ENCODE measurements around the gene COA8. TPM values are rescaled to one million over a fixed set of nuclear protein-coding genes. Genes with fewer than 3 reads are reported as not detected.
A peak's percentile ranks its signal among the peaks of the same experiment; 100 is the strongest.

The COA8 gene
- total and polyA plus RNA-seq, 2 of the 13 experiments (the other 11 are each of a cell fraction or from before 2014, with no cell fraction given): 10.9 to 25.1 TPM

GRCh38 chr14:103563844-103564505, 1.2 kb downstream of the COA8 start:
- WGBS (ENCODE audit: low lambda C conversion rate): 9% methylated on average over 21 of the region's 21 CpGs
- peak overlapping the region; percentile 83 for H3K4me2 ChIP-seq (ENCODE audit: low read depth, low read length)
- in situ Hi-C loops (cut with HindIII; ENCODE audit: extremely low pct_ligation_motif_present, low pct_unique_long_range_greater_than_20kb): no loop called here
- intact Hi-C loops (cut with micrococcal nuclease; ENCODE audit: unreplicated experiment): no loop called here
- no peaks in the 10 kb centered on the region for H3K9me3 ChIP-seq (ENCODE audit: low read length)
- H3K27ac ChIP-seq (ENCODE audit: extremely low read length, insufficient read depth, low read length): peak overlapping the region; percentile 88
- H2AFZ ChIP-seq (ENCODE audit: low read length): no peak overlapping the region
- FAIRE-seq (peak; percentile 34), DNase-seq (ENCODE audit: low spot score) (no peak), ATAC-seq (no peak)
- ChIA-PET POLR2A (interaction anchor here (0.6 to 1.0 kb wide), 2 partner anchors 14 to 286 kb away, joined by 3 read pairs; no protein-coding TSS in a partner anchor), CTCF (ENCODE audit: low intra/inter-chr PET ratio, low total read pairs) (no interaction called here)
- H3K4me1 ChIP-seq (ENCODE audit: insufficient read depth, low read length): peaks cover 37% of the 10 kb centered on the region
- peaks cover 14% of the 10 kb centered on the region; the same call in 1 of the 2 replicates for H4K20me1 ChIP-seq (ENCODE audit: insufficient read depth, low read length)
- H3K36me3 ChIP-seq (replicated peaks in 1 of 2; ENCODE audit: control insufficient read depth in 1 of 2, insufficient read depth in 2 of 2, low read length in 2 of 2): peaks cover 7 to 22% of the 10 kb centered on the region in 2 experiments; a peak in 3 of 5 replicates
- H3K4me3 ChIP-seq (replicated peaks in 1 of 3; ENCODE audit: insufficient read depth in 1 of 3, low read depth in 2 of 3, low read length in 3 of 3): peak overlapping the region; percentile 81 to 100 (median 92)
- TF ChIP-seq PBX2 (CRISPR knock-in tag; IDR thresholded peaks at IDR 0.05) (no peak), HNF4A (CRISPR knock-in tag; IDR thresholded peaks at IDR 0.05) (no peak), MYPOP (CRISPR knock-in tag; IDR thresholded peaks at IDR 0.05) (no peak), ZNF460 (CRISPR knock-in tag; IDR thresholded peaks at IDR 0.05; ENCODE audit: borderline replicate concordance) (peak; percentile 60; the same call in 1 of the 2 replicates)
- H3K9ac ChIP-seq (ENCODE audit: insufficient read depth, low read depth, low read length): peak overlapping the region; percentile 91
- peaks cover 72% of the 10 kb centered on the region for H3K79me2 ChIP-seq (ENCODE audit: insufficient read depth, low read length)
- no TSS peak for BruUV-seq (replicated peaks)
- peaks cover 0 to 3% of the 10 kb centered on the region in 2 experiments; a peak in 1 of 5 replicates for H3K27me3 ChIP-seq (ENCODE audit: control insufficient read depth in 1 of 2, insufficient read depth in 2 of 2, low read length in 2 of 2)

GRCh38 chr14:103568952-103569351, 6.2 kb downstream of the COA8 start:
- Histone ChIP-seq H3K27me3 (ENCODE audit: control insufficient read depth in 1 of 2, insufficient read depth in 2 of 2, low read length in 2 of 2) (no peaks in the 10 kb centered on the region), H3K27ac (ENCODE audit: extremely low read length, insufficient read depth, low read length) (no peak overlapping the region), H2AFZ (ENCODE audit: low read length) (no peak overlapping the region), H3K9ac (ENCODE audit: insufficient read depth, low read depth, low read length) (no peak overlapping the region), H3K4me3 (replicated peaks in 1 of 3; ENCODE audit: insufficient read depth in 1 of 3, low read depth in 2 of 3, low read length in 3 of 3) (no peak overlapping the region), H3K4me1 (ENCODE audit: insufficient read depth, low read length) (peaks cover 12% of the 10 kb centered on the region), H3K79me2 (ENCODE audit: insufficient read depth, low read length) (peaks cover 41% of the 10 kb centered on the region), H3K4me2 (ENCODE audit: low read depth, low read length) (no peak overlapping the region), H3K36me3 (replicated peaks in 1 of 2; ENCODE audit: control insufficient read depth in 1 of 2, insufficient read depth in 2 of 2, low read length in 2 of 2) (peaks cover 2 to 21% of the 10 kb centered on the region in 2 experiments; a peak in 4 of 5 replicates), H3K9me3 (ENCODE audit: low read length) (no peaks in the 10 kb centered on the region), H4K20me1 (ENCODE audit: insufficient read depth, low read length) (no peaks in the 10 kb centered on the region)
- 93% methylated on average over 6 of the region's 8 CpGs for WGBS (ENCODE audit: low lambda C conversion rate)
- in situ Hi-C loops (cut with HindIII; ENCODE audit: extremely low pct_ligation_motif_present, low pct_unique_long_range_greater_than_20kb) (no loop called here), intact Hi-C loops (cut with micrococcal nuclease; ENCODE audit: unreplicated experiment) (no loop called here)
- POLR2A ChIA-PET: no interaction called here
- DNase-seq (ENCODE audit: low spot score) (no peak), ATAC-seq (no peak), FAIRE-seq (no peak)
- CTCF ChIA-PET (ENCODE audit: low intra/inter-chr PET ratio, low total read pairs): no interaction called here
- BruUV-seq (replicated peaks): no TSS peak
- TF ChIP-seq ELK4 (CRISPR knock-in tag; IDR thresholded peaks at IDR 0.05; ENCODE audit: borderline replicate concordance): no peak
- TF ChIP-seq CC2D1A (CRISPR knock-in tag; IDR thresholded peaks at IDR 0.05): no peak
- no peak for TF ChIP-seq ATF7 (IDR thresholded peaks at IDR 0.05)
- TF ChIP-seq ATF7 (CRISPR knock-in tag; IDR thresholded peaks at IDR 0.05): no peak
- TF ChIP-seq SIX1 (CRISPR knock-in tag; IDR thresholded peaks at IDR 0.05; ENCODE audit: borderline replicate concordance): no peak
- no peak for TF ChIP-seq E2F5 (CRISPR knock-in tag; conservative IDR thresholded peaks at IDR 0.05)
- TF ChIP-seq SSRP1 (CRISPR knock-in tag; IDR thresholded peaks at IDR 0.05): no peak
- no peak for TF ChIP-seq PRMT3 (CRISPR knock-in tag; IDR thresholded peaks at IDR 0.05; ENCODE audit: borderline replicate concordance, low read depth)
- no peak for TF ChIP-seq ZFP36 (IDR thresholded peaks at IDR 0.05; ENCODE audit: borderline replicate concordance, low read depth, low read length, partially characterized antibody)
- TF ChIP-seq EEA1 (CRISPR knock-in tag; IDR thresholded peaks at IDR 0.05; ENCODE audit: borderline replicate concordance): no peak

Data from HepG2 (cell line).